ENCODE data around the gene RTRAF. TPM values are rescaled to one million over a fixed set of nuclear protein-coding genes. Genes with fewer than 3 reads are reported as not detected.

RTRAF gene
- total RNA-seq, 4 donors from 2014 or later = 16.7 to 50.7 (median 35.7) TPM

- peaks cover 0 to 70% (median 2%) of the 10 kb centered on the region in 3 donors for H3K36me3 ChIP-seq
- WGBS, 2 donors = 40 to 49% methylated on average over 4 of the region's 4 CpGs
- no peak for DNase-seq (ENCODE audit: low spot score in 2 of 2)
- no peaks in the 10 kb centered on the region for H3K27me3 ChIP-seq
- no peaks in the 10 kb centered on the region for H3K9me3 ChIP-seq
- no peak overlapping the region for H3K4me3 ChIP-seq
- peak overlapping the region in 3 of 4 donors; percentile 22 to 74 (median 73) for H3K27ac ChIP-seq
- H3K4me1 ChIP-seq = peaks cover 0 to 72% (median 15%) of the 10 kb centered on the region in 4 donors
- TF ChIP-seq POLR2A (IDR thresholded peaks at IDR 0.05) (no peak), EP300 (IDR thresholded peaks at IDR 0.05) (peak in 1 of 2 donors; percentile 27)
These were observed 13.2 kb downstream of the RTRAF start for GRCh38 chr14:52002542-52002941.

- Histone ChIP-seq H3K27ac (peak overlapping the region in 3 of 4 donors; percentile 49 to 74 (median 73)), H3K9me3 (no peaks in the 10 kb centered on the region), H3K36me3 (peaks cover 0 to 71% (median 10%) of the 10 kb centered on the region in 3 donors), H3K4me1 (peaks cover 0 to 64% (median 15%) of the 10 kb centered on the region in 4 donors), H3K4me3 (no peak overlapping the region), H3K27me3 (no peaks in the 10 kb centered on the region)
- WGBS, 2 donors = 40 to 41% methylated on average over 3 of the region's 3 CpGs
- no peak for TF ChIP-seq CTCF (IDR thresholded peaks at IDR 0.05)
- TF ChIP-seq POLR2A (IDR thresholded peaks at IDR 0.05) = no peak
- TF ChIP-seq EP300 (IDR thresholded peaks at IDR 0.05) = no peak
- no peak for DNase-seq (ENCODE audit: low spot score in 2 of 2)
These were observed 14.0 kb downstream of the RTRAF start for GRCh38 chr14:52003324-52003723.

DNA sequence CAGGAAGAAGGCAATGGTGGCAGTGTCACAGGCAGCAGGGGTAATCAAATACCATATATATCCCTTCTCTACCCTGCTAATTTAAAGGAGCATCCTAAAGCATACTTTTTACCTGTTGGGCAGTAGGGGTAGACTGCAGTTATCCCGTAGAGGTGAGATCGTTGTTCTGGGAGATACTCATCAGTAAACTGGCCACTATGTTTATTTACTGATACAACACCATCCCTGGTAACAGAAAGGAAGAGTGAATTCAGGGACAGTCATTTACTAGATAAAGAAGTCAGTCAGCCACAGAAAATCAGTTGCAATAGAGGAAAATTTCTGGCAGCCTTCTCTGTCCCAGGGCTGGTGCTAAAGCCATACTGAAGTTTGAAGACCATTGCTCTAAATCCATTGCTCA is 16.3 kb downstream of the RTRAF start:
- 79 to 82% methylated on average over 2 of the region's 2 CpGs for WGBS, 2 donors
- Histone ChIP-seq H3K27me3 (no peaks in the 10 kb centered on the region), H3K9me3 (no peaks in the 10 kb centered on the region), H3K36me3 (peaks cover 0 to 90% (median 10%) of the 10 kb centered on the region in 3 donors), H3K4me3 (no peak overlapping the region), H3K4me1 (peaks cover 0 to 48% (median 12%) of the 10 kb centered on the region in 4 donors), H3K27ac (peak overlapping the region in 2 of 4 donors; percentile 28 to 56)
- TF ChIP-seq POLR2A (IDR thresholded peaks at IDR 0.05) (no peak), EP300 (IDR thresholded peaks at IDR 0.05) (no peak), CTCF (IDR thresholded peaks at IDR 0.05) (no peak)
- DNase-seq (ENCODE audit: low spot score in 2 of 2) = no peak

DNA sequence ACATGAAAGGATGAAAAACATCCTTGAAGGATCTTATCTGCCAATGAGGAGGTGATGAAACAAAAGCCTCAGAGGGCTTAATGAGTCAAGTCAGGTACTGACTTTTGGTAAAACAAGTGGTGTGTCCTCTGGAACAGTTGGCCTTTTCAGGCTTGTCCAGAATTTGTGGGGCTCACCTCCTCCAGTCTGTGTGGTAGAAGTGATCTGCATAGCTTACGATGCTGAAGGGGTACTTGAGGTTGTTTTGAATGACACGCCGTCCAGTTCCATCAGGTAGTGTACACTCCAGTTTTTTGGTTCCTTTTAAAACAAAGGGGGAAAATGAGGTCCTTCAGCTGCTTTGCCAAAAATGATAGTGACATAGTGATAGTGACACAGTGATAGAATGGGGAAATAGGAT is 17.0 kb downstream of the RTRAF start:
- H3K27me3 ChIP-seq = no peaks in the 10 kb centered on the region
- H3K9me3 ChIP-seq = no peaks in the 10 kb centered on the region
- H3K36me3 ChIP-seq = peaks cover under 1 to 90% (median 10%) of the 10 kb centered on the region in 3 donors
- peak overlapping the region in 1 of 4 donors; percentile 56 for H3K27ac ChIP-seq
- H3K4me1 ChIP-seq = peaks cover 0 to 40% (median 12%) of the 10 kb centered on the region in 4 donors
- DNase-seq (ENCODE audit: low spot score in 2 of 2) = no peak
- no peak for TF ChIP-seq EP300 (IDR thresholded peaks at IDR 0.05)
- H3K4me3 ChIP-seq = no peak overlapping the region
- 89% methylated on average over 3 of the region's 3 CpGs for WGBS, 2 donors

DNA sequence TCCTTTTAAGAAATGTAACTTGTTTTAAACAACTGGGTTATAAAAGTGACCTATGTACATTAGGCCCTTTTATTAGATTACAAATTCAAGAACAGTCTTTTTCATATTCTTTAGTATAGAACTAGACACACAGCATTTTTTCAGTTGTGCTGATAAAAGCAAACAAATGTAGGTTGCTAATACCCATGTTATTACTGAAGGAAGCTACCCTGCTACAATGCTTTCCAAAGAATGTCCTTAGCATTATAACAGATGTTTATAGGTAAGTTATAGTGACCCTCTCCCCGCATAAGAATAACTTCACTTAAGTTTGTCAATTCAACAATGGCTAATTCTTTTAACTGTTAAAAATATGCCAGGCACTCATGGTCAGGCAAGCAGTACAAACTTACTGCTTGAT is 17.9 kb downstream of the RTRAF start:
- peaks cover 4 to 90% (median 10%) of the 10 kb centered on the region in 3 donors for H3K36me3 ChIP-seq
- TF ChIP-seq POLR2A (IDR thresholded peaks at IDR 0.05) (no peak), CTCF (IDR thresholded peaks at IDR 0.05) (no peak), EP300 (IDR thresholded peaks at IDR 0.05) (no peak)
- DNase-seq (ENCODE audit: low spot score in 2 of 2) = no peak
- peaks cover 0 to 38% (median 12%) of the 10 kb centered on the region in 4 donors for H3K4me1 ChIP-seq
- no peaks in the 10 kb centered on the region for H3K27me3 ChIP-seq
- H3K27ac ChIP-seq = no peak overlapping the region
- H3K9me3 ChIP-seq = no peaks in the 10 kb centered on the region
- H3K4me3 ChIP-seq = no peak overlapping the region
- WGBS, 2 donors = 15 to 56% methylated on average over 1 of the region's 1 CpG

GRCh38 chr14:52007637-52008036 is 18.3 kb downstream of the RTRAF start:
- Histone ChIP-seq H3K4me1 (peaks cover 0 to 38% (median 14%) of the 10 kb centered on the region in 4 donors), H3K27me3 (no peaks in the 10 kb centered on the region), H3K36me3 (peaks cover 4 to 88% (median 10%) of the 10 kb centered on the region in 3 donors), H3K9me3 (no peaks in the 10 kb centered on the region), H3K27ac (no peak overlapping the region), H3K4me3 (no peak overlapping the region)
- TF ChIP-seq CTCF (IDR thresholded peaks at IDR 0.05) (no peak), EP300 (IDR thresholded peaks at IDR 0.05) (no peak), POLR2A (IDR thresholded peaks at IDR 0.05) (no peak)
- WGBS, 2 donors = 56 to 70% methylated on average over 1 of the region's 1 CpG
- no peak for DNase-seq (ENCODE audit: low spot score in 2 of 2)

Data from tibial nerve (tissue), 4 donors.